HG02623 (cell line): ENCODE measurements around the gene ZNF117.
"Not testable (repeated sequence)": the region's sequence is repeated elsewhere in the genome, so short reads cannot be mapped to it uniquely, and the experiment has no call there.

Experiments
- ATAC-seq: cut with Tn5 transposase; IDR thresholded peaks from one replicate; pipeline ENCODE4 v1.9.1; 2021; ENCODE audit warnings: moderate library complexity; ENCODE audit not compliant: unreplicated experiment

The ZNF117 gene

GRCh38 chr7:64928252-64929187, 62.3 kb downstream of the ZNF117 start:
- not testable (repeated sequence) for ATAC-seq
